Measurements from ENCODE around the gene ACSM6.

Gene ACSM6

DNA sequence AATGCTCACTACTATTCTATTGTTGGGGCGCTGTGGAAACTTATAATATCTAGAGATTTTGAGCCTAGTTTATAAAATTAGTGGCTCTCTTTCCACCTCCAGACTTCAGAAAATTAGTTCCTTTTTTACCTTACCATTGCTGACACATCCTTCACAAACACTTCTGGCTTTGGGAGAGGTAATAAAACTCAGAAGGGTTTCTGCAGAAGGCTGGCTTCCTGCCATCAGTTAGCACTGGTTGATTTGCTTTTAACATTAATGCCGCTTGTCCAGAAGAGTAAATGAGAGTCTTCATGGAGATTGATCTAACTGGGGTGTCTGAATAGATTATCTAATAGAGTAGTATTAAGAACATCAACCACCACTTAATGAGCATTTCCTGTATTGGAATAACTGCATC lies 20.3 kb downstream of the ACSM6 start:
- Histone ChIP-seq H3K9me3 (ENCODE audit: severe bottlenecking) (no peaks in the 10 kb centered on the region), H3K36me3 (ENCODE audit: low read depth) (no peaks in the 10 kb centered on the region; the same call in 1 of the 2 replicates), H3K27me3 (ENCODE audit: insufficient read depth, poor library complexity, severe bottlenecking) (no peaks in the 10 kb centered on the region), H3K4me1 (ENCODE audit: insufficient read depth, poor library complexity, severe bottlenecking) (peaks cover 19% of the 10 kb centered on the region), H3K27ac (ENCODE audit: poor library complexity, severe bottlenecking) (peak overlapping the region; percentile 64), H3K4me3 (ENCODE audit: severe bottlenecking) (no peak overlapping the region)
- DNase-seq (ENCODE audit: low spot score) (no peak), ATAC-seq (ENCODE audit: low read depth) (peak; percentile 28)
- TF ChIP-seq, protein P1, sequence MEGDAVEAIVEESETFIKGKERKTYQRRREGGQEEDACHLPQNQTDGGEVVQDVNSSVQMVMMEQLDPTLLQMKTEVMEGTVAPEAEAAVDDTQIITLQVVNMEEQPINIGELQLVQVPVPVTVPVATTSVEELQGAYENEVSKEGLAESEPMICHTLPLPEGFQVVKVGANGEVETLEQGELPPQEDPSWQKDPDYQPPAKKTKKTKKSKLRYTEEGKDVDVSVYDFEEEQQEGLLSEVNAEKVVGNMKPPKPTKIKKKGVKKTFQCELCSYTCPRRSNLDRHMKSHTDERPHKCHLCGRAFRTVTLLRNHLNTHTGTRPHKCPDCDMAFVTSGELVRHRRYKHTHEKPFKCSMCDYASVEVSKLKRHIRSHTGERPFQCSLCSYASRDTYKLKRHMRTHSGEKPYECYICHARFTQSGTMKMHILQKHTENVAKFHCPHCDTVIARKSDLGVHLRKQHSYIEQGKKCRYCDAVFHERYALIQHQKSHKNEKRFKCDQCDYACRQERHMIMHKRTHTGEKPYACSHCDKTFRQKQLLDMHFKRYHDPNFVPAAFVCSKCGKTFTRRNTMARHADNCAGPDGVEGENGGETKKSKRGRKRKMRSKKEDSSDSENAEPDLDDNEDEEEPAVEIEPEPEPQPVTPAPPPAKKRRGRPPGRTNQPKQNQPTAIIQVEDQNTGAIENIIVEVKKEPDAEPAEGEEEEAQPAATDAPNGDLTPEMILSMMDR (IDR thresholded peaks at IDR 0.05; ENCODE audit: poor library complexity, severe bottlenecking): no peak

DNA sequence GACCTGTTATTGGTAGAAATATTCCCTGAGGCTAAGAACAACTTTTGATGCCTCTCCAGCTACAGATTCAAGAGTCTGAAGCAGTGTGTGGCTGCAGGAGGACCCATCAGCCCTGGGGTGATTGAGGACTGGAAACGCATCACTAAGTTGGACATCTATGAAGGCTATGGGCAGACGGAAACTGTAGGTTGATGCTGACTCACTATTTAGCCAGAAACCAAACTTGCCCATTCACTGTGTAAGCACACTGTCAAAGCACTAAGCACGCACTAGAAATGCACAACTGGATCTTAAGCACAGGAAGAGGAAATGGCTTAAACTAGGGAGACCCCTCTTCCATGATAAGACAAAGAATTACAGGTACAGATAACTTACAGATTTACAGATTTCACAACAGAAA lies 20.8 kb downstream of the ACSM6 start:
- Histone ChIP-seq H3K36me3 (ENCODE audit: low read depth) (no peaks in the 10 kb centered on the region; the same call in 1 of the 2 replicates), H3K4me1 (ENCODE audit: insufficient read depth, poor library complexity, severe bottlenecking) (peaks cover 19% of the 10 kb centered on the region), H3K4me3 (ENCODE audit: severe bottlenecking) (no peak overlapping the region), H3K9me3 (ENCODE audit: severe bottlenecking) (no peaks in the 10 kb centered on the region), H3K27ac (ENCODE audit: poor library complexity, severe bottlenecking) (peak overlapping the region; percentile 64), H3K27me3 (ENCODE audit: insufficient read depth, poor library complexity, severe bottlenecking) (no peaks in the 10 kb centered on the region)
- peak; percentile 93 for ATAC-seq (ENCODE audit: low read depth)
- TF ChIP-seq, protein P1 (IDR thresholded peaks at IDR 0.05; ENCODE audit: poor library complexity, severe bottlenecking): no peak
- DNase-seq (ENCODE audit: low spot score): no peak

DNA sequence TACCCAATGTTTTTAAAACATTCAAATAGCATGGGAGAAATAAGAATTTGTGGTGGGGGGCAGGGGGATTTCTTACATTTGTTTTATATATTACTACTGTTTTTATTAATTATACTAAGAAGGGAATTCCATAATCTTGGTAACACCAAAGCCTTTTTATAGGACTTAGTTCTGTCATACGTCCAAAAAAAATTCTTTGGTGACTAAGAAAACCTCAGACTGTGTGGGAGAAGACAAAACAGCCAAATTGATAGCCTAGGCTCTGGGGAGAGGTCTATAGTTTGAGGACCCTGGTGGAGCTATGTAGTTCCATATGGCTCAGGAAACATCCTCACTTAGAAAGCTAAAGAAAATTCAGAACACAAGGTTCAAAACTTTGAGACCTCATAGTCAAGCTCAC lies 23.4 kb downstream of the ACSM6 start:
- peaks cover 6% of the 10 kb centered on the region for H3K36me3 ChIP-seq (ENCODE audit: low read depth)
- H3K27ac ChIP-seq (ENCODE audit: poor library complexity, severe bottlenecking): peak overlapping the region; percentile 23
- DNase-seq (ENCODE audit: low spot score) (no peak), ATAC-seq (ENCODE audit: low read depth) (no peak)
- peaks cover 34% of the 10 kb centered on the region for H3K4me1 ChIP-seq (ENCODE audit: insufficient read depth, poor library complexity, severe bottlenecking)
- TF ChIP-seq, protein P1 (IDR thresholded peaks at IDR 0.05; ENCODE audit: poor library complexity, severe bottlenecking): no peak
- no peaks in the 10 kb centered on the region for H3K27me3 ChIP-seq (ENCODE audit: insufficient read depth, poor library complexity, severe bottlenecking)
- H3K4me3 ChIP-seq (ENCODE audit: severe bottlenecking): no peak overlapping the region
- H3K9me3 ChIP-seq (ENCODE audit: severe bottlenecking): no peaks in the 10 kb centered on the region

DNA sequence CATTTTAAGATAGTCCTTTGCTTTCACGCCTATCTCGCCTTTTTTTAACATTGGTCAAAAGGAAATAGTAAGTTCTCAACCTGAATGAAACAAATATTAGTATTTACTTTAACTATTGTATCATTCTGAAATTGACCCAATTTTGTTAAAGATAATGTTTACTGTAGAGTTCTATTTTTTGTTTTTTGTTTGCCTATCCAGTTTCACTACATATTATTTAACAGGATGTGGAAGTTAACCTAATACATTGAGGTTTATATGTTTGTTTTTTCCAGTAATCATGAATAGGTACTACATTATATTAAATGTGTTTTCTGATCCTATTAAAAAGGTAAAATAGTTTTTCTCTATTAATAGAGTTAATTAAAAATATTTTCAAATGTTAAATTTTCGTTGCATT lies 26.5 kb downstream of the ACSM6 start:
- TF ChIP-seq, protein P1 (IDR thresholded peaks at IDR 0.05; ENCODE audit: poor library complexity, severe bottlenecking): no peak
- Histone ChIP-seq H3K36me3 (ENCODE audit: low read depth) (peaks cover 6% of the 10 kb centered on the region; the same call in 1 of the 2 replicates), H3K9me3 (ENCODE audit: severe bottlenecking) (no peaks in the 10 kb centered on the region), H3K4me1 (ENCODE audit: insufficient read depth, poor library complexity, severe bottlenecking) (peaks cover 27% of the 10 kb centered on the region), H3K4me3 (ENCODE audit: severe bottlenecking) (no peak overlapping the region), H3K27me3 (ENCODE audit: insufficient read depth, poor library complexity, severe bottlenecking) (no peaks in the 10 kb centered on the region), H3K27ac (ENCODE audit: poor library complexity, severe bottlenecking) (peak overlapping the region; percentile 63)
- no peak for ATAC-seq (ENCODE audit: low read depth)
- DNase-seq (ENCODE audit: low spot score): no peak

DNA sequence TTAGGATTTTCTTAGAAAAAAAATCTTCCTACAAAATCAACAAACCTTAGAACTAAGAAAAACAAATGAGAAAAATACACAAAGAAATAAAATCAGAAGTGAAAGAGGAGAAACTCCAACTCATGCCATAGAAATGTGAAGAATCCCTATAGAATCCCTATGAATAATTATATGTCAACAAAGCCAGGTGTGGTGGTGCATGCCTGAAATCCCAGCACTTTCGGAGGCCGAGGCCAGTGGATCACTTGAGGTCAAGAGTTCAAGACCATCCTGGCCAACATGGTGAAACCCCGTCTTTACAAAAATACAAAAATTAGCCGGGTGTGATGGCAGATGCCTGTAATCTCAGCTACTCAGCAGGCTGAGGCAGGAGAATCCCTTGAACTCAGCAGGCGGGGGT lies 27.1 kb downstream of the ACSM6 start:
- Histone ChIP-seq H3K4me1 (ENCODE audit: insufficient read depth, poor library complexity, severe bottlenecking) (peaks cover 27% of the 10 kb centered on the region), H3K27ac (ENCODE audit: poor library complexity, severe bottlenecking) (peak overlapping the region; percentile 63), H3K36me3 (ENCODE audit: low read depth) (peaks cover 6% of the 10 kb centered on the region; the same call in 1 of the 2 replicates), H3K9me3 (ENCODE audit: severe bottlenecking) (no peaks in the 10 kb centered on the region), H3K27me3 (ENCODE audit: insufficient read depth, poor library complexity, severe bottlenecking) (no peaks in the 10 kb centered on the region), H3K4me3 (ENCODE audit: severe bottlenecking) (no peak overlapping the region)
- DNase-seq (ENCODE audit: low spot score) (no peak), ATAC-seq (ENCODE audit: low read depth) (peak; percentile 95)
- TF ChIP-seq, protein P1 (IDR thresholded peaks at IDR 0.05; ENCODE audit: poor library complexity, severe bottlenecking): no peak
